K562 (cell line): ENCODE data around the gene CHMP2A. TPM values are rescaled to one million over a fixed set of nuclear protein-coding genes. Genes with fewer than 3 reads are reported as not detected.

Experiments used
- ATAC-seq: fragments of 200-7000 bp; cut with Tn5 transposase; 3 replicates; pipeline ENCODE4 v1.9.1; 2020; ENCODE audit warnings: moderate library complexity
- BruUV-seq: library from RNA; stranded (reverse); fragments of 400-500 nt; replicated peaks from 2 replicates; lab custom pipeline; 2021; lab: Mats Ljungman, UMichigan
- CTCF ChIA-PET: fragments of 300-600 bp; formaldehyde crosslinking; extraction: SDS; loops from one replicate; lab custom pipeline; 2021; ENCODE audit warnings: low intra/inter-chr PET ratio; lab: Yijun Ruan, JAX
- POLR2A ChIA-PET: fragments of 300-600, 350-650 bp; sonication (Branson Sonifier 250); formaldehyde crosslinking; extraction: SDS; loops from one replicate; lab custom pipeline; 2021; ENCODE audit warnings: antibody characterized with exemption, inconsistent platforms; lab: Yijun Ruan, JAX
- DNase-seq, 4 experiments: peaks; one replicate each; pipeline versions ENCODE4 v3.0.0 to v3.0.0-alpha.2; 2011 to 2018; ENCODE audit warnings: low spot score in 3 of 4, mixed read lengths in 3 of 4; ENCODE audit errors: extremely low read depth in 1 of 4
- FAIRE-seq: peaks from 2 replicates; lab custom pipeline; 2011; peaks lifted over from hg19 to GRCh38; lab: Jason Lieb, UNC
- H2AFZ ChIP-seq: 2 replicates; pipeline ENCODE4 v1.6.0; 2011; ENCODE audit warnings: low read depth, low read length, control low read depth, inconsistent platforms
- H3K27ac ChIP-seq: fragments of 200-600 bp; 3 replicates; pipeline ENCODE4 v1.8.0; 2011; ENCODE audit warnings: low read depth, mild to moderate bottlenecking, control low read depth, inconsistent platforms, low read length, moderate library complexity, mixed read lengths; ENCODE audit errors: extremely low read depth
- H3K27me3 ChIP-seq, 2 experiments: fragments of 300-600 bp in 1 of 2; 2 replicates in 1 of 2; 3 replicates in 1 of 2; pipeline versions ENCODE4 v1.6.0 to v1.8.0; 2011; ENCODE audit warnings: inconsistent platforms in 2 of 2, low read length in 2 of 2, mild to moderate bottlenecking in 1 of 2, mixed read lengths in 1 of 2, moderate library complexity in 1 of 2; ENCODE audit not compliant: control insufficient read depth in 2 of 2, insufficient read depth in 2 of 2
- H3K36me3 ChIP-seq: fragments of 300-600 bp; 3 replicates; pipeline ENCODE4 v1.8.0; 2011; ENCODE audit warnings: mild to moderate bottlenecking, low read length, inconsistent platforms; ENCODE audit not compliant: control insufficient read depth, insufficient read depth
- H3K4me1 ChIP-seq, 2 experiments: fragments of 200-600 bp in 1 of 2; replicated peaks in 1 of 2; 2 replicates in 1 of 2; 3 replicates in 1 of 2; pipeline versions ENCODE4 v1.5.1 to v1.8.0; 2011; ENCODE audit warnings: inconsistent platforms in 2 of 2, low read length in 2 of 2, mild to moderate bottlenecking in 1 of 2, mixed read lengths in 1 of 2, moderate library complexity in 1 of 2; ENCODE audit not compliant: control insufficient read depth in 2 of 2, insufficient read depth in 2 of 2
- H3K4me2 ChIP-seq: 2 replicates; pipeline ENCODE4 v1.6.1; 2011; ENCODE audit warnings: low read length, control low read depth, inconsistent platforms, mixed read lengths; ENCODE audit not compliant: insufficient read depth
- H3K4me3 ChIP-seq: fragments of 200-600 bp; sonication (generic), shearing (Covaris generic); 2 replicates; pipeline ENCODE4 v1.5.1; 2016; ENCODE audit warnings: control low read depth, inconsistent platforms
- H3K79me2 ChIP-seq: fragments of 200-600 bp; 3 replicates; pipeline ENCODE4 v1.8.0; 2011; ENCODE audit warnings: low read length, inconsistent platforms; ENCODE audit not compliant: control insufficient read depth, insufficient read depth
- H3K9ac ChIP-seq, 2 experiments: 2 replicates each; pipeline versions ENCODE4 v1.6.0 to v1.6.1; 2011; ENCODE audit warnings: low read depth in 2 of 2, low read length in 2 of 2, control low read depth in 1 of 2, inconsistent platforms in 1 of 2, mild to moderate bottlenecking in 1 of 2, mixed read lengths in 1 of 2; ENCODE audit not compliant: insufficient read depth in 1 of 2
- H3K9me1 ChIP-seq: one replicate; pipeline ENCODE4 v1.6.0; 2011; ENCODE audit warnings: inconsistent platforms, mild to moderate bottlenecking, low read length, moderate library complexity; ENCODE audit not compliant: control insufficient read depth, insufficient read depth
- H3K9me3 ChIP-seq: replicated peaks from 2 replicates; pipeline ENCODE4 v1.5.1; 2011; ENCODE audit warnings: low read depth, low read length, inconsistent platforms; ENCODE audit not compliant: control insufficient read depth, insufficient read depth
- H4K20me1 ChIP-seq: replicated peaks from 2 replicates; pipeline ENCODE4 v1.6.1; 2011; ENCODE audit warnings: low read length, inconsistent platforms, mixed read lengths; ENCODE audit not compliant: control insufficient read depth, insufficient read depth
- CREB3 ChIP-seq: fragments of 450-650 bp; conservative IDR thresholded peaks from 2 replicates; pipeline ENCODE4 v1.6.1; 2016; ENCODE audit warnings: missing genetic modification characterization, low read depth, mild to moderate bottlenecking, missing compliant biosample characterization, moderate library complexity
- HNRNPUL1 ChIP-seq: fragments of 200-400 bp; formaldehyde crosslinking; IDR thresholded peaks from 2 replicates; pipeline ENCODE4 v1.6.1; 2017; ENCODE audit warnings: low read length
- MAFG ChIP-seq: fragments of 450-650 bp; conservative IDR thresholded peaks from 2 replicates; pipeline ENCODE4 v1.6.1; 2016; ENCODE audit warnings: missing genetic modification characterization, missing compliant biosample characterization
- NBN ChIP-seq: fragments of 450-650 bp; IDR thresholded peaks from 2 replicates; pipeline ENCODE4 v1.6.1; 2016; ENCODE audit warnings: low read depth, mild to moderate bottlenecking
- POLR3G ChIP-seq: IDR thresholded peaks from 2 replicates; pipeline ENCODE4 v1.6.1; 2011; ENCODE audit not compliant: insufficient read length, insufficient replicate concordance; ENCODE audit errors: extremely low read depth
- PRDM10 ChIP-seq: fragments of 450-650 bp; IDR thresholded peaks from 2 replicates; pipeline ENCODE4 v1.6.1; 2018; ENCODE audit not compliant: partially characterized antibody
- SIN3A ChIP-seq, 2 experiments: fragments of 150-350 bp in 1 of 2; IDR thresholded peaks; 2 replicates each; pipeline ENCODE4 v1.6.1; 2011 to 2016; ENCODE audit warnings: borderline replicate concordance in 2 of 2, low read depth in 2 of 2, low read length in 2 of 2, mild to moderate bottlenecking in 2 of 2, moderate library complexity in 2 of 2; ENCODE audit not compliant: control insufficient read depth in 1 of 2
- ZNF589 ChIP-seq: fragments of 200-800 bp; sonication (Bioruptor generic); IDR thresholded peaks from 2 replicates; pipeline ENCODE4 v1.6.1; 2016; ENCODE audit warnings: low read depth, missing genetic modification characterization, missing compliant biosample characterization
- WGBS: fragments of 100-300 bp; shearing (Covaris generic); methylation state at CpG from one replicate; pipeline ENCODE4 v1.1.6; 2016; ENCODE audit warnings: low coverage, mixed read lengths; ENCODE audit not compliant: insufficient coverage; ENCODE audit errors: missing lambda C conversion rate; 5-methylcytosine and 5-hydroxymethylcytosine counted together
- in situ Hi-C: fragments of 300-500 bp; cut with MboI; formaldehyde crosslinking; loops from 4 replicates; pipeline ENCODE4 v1.15.0; 2018; ENCODE audit warnings: inconsistent platforms, mixed read lengths
- intact Hi-C: fragments of 100-400 bp; cut with micrococcal nuclease; formaldehyde crosslinking; loops from 2 replicates; pipeline ENCODE4 v1.14.2; 2022
- polyA plus RNA-seq, 8 experiments: library from polyadenylated mRNA; depleted of rRNA in 4 of 8; stranded (reverse) in 5 of 8; unstranded in 3 of 8; fragments of >200 nt; fragmentation: Nextera tagmentation in 2 of 8; fragmentation: Illumina TruSeq in 1 of 8; extraction: Ambion mirVana in 2 of 8; extraction: Trizol in 1 of 8; gene quantifications; 2 replicates each; pipeline versions ENCODE4 v1.2.1 to v1.2.3, GENCODE V29; 2011 to 2014; ENCODE audit warnings: inconsistent platforms in 1 of 8, missing spikeins in 1 of 8
- total RNA-seq, 7 experiments: library from RNA; depleted of rRNA in 6 of 7; stranded (reverse); fragments of >200 nt in 6 of 7; fragmentation: Illumina TruSeq in 2 of 7; extraction: Trizol in 2 of 7; gene quantifications; 2 replicates each; pipeline versions ENCODE4 v1.2.1 to v1.2.3, GENCODE V29; 2011 to 2021; ENCODE audit warnings: low replicate concordance in 1 of 7
- TF ChIP-seq, protein P1 (sequence below): fragments of 250-450 bp; sonication (Bioruptor Pico); IDR thresholded peaks from 2 replicates; pipeline ENCODE4 v1.8.0; 2021; ENCODE audit warnings: moderate library complexity, mild to moderate bottlenecking, inconsistent platforms
- TF ChIP-seq, protein P2 (sequence below): sonication (generic); formaldehyde crosslinking; IDR thresholded peaks from 2 replicates; pipeline ENCODE4 v1.8.1; 2023; ENCODE audit warnings: mild to moderate bottlenecking, missing genetic modification reagents, moderate library complexity
- TF ChIP-seq, protein P3 (sequence below): fragments of 250-450 bp; sonication (Bioruptor Pico); IDR thresholded peaks from 2 replicates; pipeline ENCODE4 v1.5.1; 2021; ENCODE audit warnings: mild to moderate bottlenecking

Gene CHMP2A
- total and polyA plus RNA-seq, 9 of the 15 experiments (the other 6 are each of a cell fraction or from before 2014, with no cell fraction given): 57.6 to 159 (median 87.2) TPM

DNA sequence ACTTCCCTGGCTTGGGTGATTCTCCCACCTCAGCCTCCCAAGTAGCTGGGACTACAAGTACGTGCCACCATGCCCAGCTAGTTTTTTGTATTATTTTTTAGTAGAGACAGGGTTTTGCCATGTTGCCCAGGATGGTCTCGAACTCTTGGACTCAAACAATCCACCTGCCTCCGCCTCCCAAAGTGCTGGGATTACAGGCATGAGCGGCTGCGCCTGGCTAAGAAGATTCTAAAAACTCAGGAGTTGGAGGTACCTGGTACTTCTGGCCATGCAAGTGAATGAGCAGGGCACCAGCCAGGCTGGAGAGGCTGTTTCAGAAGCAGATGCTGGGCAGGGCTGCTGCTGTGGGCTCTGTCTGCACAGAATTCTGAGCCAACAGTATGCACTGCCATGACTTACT lies 12.1 kb upstream of the CHMP2A start:
- DNase-seq (no peak), FAIRE-seq (no peak), ATAC-seq (no peak)
- Histone ChIP-seq H3K4me3 (no peak overlapping the region), H3K36me3 (peaks cover 40% of the 10 kb centered on the region; the same call in 2 of the 3 replicates), H3K4me2 (no peak overlapping the region), H2AFZ (no peak overlapping the region), H3K9ac (no peak overlapping the region; a peak in 1 of 4 replicates), H3K4me1 (peaks cover 11 to 27% of the 10 kb centered on the region in 2 experiments; a peak in 4 of 5 replicates), H4K20me1 (no peaks in the 10 kb centered on the region), H3K79me2 (peaks cover 3% of the 10 kb centered on the region; the same call in 2 of the 3 replicates), H3K27me3 (no peaks in the 10 kb centered on the region), H3K27ac (no peak overlapping the region), H3K9me1 (no peaks in the 10 kb centered on the region), H3K9me3 (no peaks in the 10 kb centered on the region)
- TF ChIP-seq CREB3 (no peak), HNRNPUL1 (no peak), MAFG (tag) (no peak), PRDM10 (no peak), ZNF589 (no peak), NBN (no peak), POLR3G (no peak), SIN3A (IDR thresholded peaks at IDR 0.05; ENCODE audit: borderline replicate concordance in 2 of 2, control insufficient read depth in 1 of 2, low read depth in 2 of 2, low read length in 2 of 2) (no peak)
- TF ChIP-seq, protein P1, sequence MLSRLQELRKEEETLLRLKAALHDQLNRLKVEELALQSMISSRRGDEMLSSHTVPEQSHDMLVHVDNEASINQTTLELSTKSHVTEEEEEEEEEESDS (CRISPR knock-in tag): no peak
- TF ChIP-seq, protein P2, sequence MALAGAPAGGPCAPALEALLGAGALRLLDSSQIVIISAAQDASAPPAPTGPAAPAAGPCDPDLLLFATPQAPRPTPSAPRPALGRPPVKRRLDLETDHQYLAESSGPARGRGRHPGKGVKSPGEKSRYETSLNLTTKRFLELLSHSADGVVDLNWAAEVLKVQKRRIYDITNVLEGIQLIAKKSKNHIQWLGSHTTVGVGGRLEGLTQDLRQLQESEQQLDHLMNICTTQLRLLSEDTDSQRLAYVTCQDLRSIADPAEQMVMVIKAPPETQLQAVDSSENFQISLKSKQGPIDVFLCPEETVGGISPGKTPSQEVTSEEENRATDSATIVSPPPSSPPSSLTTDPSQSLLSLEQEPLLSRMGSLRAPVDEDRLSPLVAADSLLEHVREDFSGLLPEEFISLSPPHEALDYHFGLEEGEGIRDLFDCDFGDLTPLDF (CRISPR knock-in tag): no peak
- TF ChIP-seq, protein P3, sequence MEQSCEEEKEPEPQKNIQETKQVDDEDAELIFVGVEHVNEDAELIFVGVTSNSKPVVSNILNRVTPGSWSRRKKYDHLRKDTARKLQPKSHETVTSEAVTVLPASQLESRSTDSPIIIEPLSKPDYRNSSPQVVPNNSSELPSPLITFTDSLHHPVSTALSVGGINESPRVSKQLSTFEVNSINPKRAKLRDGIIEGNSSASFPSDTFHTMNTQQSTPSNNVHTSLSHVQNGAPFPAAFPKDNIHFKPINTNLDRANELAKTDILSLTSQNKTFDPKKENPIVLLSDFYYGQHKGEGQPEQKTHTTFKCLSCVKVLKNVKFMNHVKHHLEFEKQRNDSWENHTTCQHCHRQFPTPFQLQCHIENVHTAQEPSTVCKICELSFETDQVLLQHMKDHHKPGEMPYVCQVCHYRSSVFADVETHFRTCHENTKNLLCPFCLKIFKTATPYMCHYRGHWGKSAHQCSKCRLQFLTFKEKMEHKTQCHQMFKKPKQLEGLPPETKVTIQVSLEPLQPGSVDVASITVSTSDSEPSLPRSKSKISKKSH (CRISPR knock-in tag): no peak
- ChIA-PET CTCF (no interaction called here), POLR2A (interaction anchor here (1.0 to 2.8 kb wide), 2 partner anchors 7 to 23 kb away, joined by 3 to 14 read pairs; partner anchors contain the start of gene TRIM28)
- in situ Hi-C loops: no loop called here
- no TSS peak for BruUV-seq
- 85% methylated on average over 5 of the region's 5 CpGs for WGBS
- intact Hi-C loops: no loop called here
